Measurements from ENCODE around the gene PTPRN2. TPM values are rescaled to one million over a fixed set of nuclear protein-coding genes. Genes with fewer than 3 reads are reported as not detected.

Gene PTPRN2
- total RNA-seq, 1 donor from 2014 or later: 1.8 TPM

DNA sequence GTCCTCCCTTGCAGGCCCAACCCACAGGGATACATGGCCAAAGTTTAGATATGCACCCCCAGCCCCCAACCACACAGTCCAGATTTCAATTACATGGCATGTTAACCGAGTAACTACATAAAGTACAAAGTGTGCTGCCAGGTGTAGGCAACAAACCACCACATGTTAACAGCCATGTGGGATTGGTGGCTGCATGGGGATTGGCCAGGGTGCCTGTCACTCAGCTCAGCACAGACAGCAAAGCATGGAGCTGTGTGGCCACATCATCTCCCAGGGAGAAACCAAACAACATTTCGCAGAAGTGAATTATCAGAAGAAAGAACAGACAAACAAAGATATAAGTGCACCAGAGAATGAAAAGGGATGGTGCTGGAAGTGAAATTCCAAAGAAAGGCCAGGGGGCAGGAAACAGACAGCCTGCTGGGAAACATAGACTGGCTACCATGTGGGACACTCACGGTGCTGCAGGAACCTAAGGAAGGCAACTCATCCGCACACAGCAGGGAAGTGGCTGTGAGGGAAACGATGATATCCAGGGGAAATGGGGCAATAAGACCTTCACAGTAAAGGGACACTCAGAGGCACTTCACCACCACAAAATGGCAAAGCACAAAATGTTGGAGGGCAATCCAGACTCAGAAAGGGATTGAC lies 171.2 kb downstream of the PTPRN2 start:
- H3K4me1 Mint-ChIP-seq: no peaks in the 10 kb centered on the region
- H3K4me3 Mint-ChIP-seq: no peak overlapping the region
- no peak for TF ChIP-seq CTCF (IDR thresholded peaks at IDR 0.05)
- H3K36me3 Mint-ChIP-seq (ENCODE audit: low read depth): no peaks in the 10 kb centered on the region
- no peak for ATAC-seq (ENCODE audit: low read depth)
- no peaks in the 10 kb centered on the region for H3K27me3 Mint-ChIP-seq
- DNase-seq: no peak
- intact Hi-C loops (cut with micrococcal nuclease): no loop called here
- H3K27ac Mint-ChIP-seq: no peak overlapping the region
- ChIA-PET CTCF (no interaction called here), POLR2A (no interaction called here)
- H3K9me3 Mint-ChIP-seq: peaks cover 2% of the 10 kb centered on the region

DNA sequence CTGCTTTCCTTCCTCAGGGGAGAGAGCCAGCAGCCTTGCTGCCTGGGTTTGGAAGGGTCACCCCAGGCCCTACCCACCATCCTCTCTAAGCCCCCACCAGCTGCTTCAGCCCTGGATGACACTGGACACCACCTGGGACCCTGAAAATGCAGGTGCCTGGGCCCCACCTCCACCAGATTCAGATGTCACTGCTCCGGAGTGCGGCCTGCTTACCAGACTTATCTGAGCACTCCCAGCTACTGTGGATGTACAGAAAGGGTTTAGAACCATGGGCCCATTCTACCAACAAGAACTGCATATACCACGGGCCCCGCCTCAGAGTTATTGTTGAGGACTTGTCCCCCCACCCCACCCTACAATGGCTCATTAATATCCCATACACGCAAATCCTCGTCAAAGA lies 172.3 kb downstream of the PTPRN2 start:
- H3K36me3 Mint-ChIP-seq (ENCODE audit: low read depth): no peaks in the 10 kb centered on the region
- ChIA-PET POLR2A (no interaction called here), CTCF (no interaction called here)
- no peak overlapping the region for H3K27ac Mint-ChIP-seq
- no peaks in the 10 kb centered on the region for H3K4me1 Mint-ChIP-seq
- TF ChIP-seq CTCF (IDR thresholded peaks at IDR 0.05): no peak
- no peak overlapping the region for H3K4me3 Mint-ChIP-seq
- H3K9me3 Mint-ChIP-seq: peaks cover 2% of the 10 kb centered on the region
- ATAC-seq (ENCODE audit: low read depth) (no peak), DNase-seq (no peak)
- intact Hi-C loops (cut with micrococcal nuclease): no loop called here
- no peaks in the 10 kb centered on the region for H3K27me3 Mint-ChIP-seq

DNA sequence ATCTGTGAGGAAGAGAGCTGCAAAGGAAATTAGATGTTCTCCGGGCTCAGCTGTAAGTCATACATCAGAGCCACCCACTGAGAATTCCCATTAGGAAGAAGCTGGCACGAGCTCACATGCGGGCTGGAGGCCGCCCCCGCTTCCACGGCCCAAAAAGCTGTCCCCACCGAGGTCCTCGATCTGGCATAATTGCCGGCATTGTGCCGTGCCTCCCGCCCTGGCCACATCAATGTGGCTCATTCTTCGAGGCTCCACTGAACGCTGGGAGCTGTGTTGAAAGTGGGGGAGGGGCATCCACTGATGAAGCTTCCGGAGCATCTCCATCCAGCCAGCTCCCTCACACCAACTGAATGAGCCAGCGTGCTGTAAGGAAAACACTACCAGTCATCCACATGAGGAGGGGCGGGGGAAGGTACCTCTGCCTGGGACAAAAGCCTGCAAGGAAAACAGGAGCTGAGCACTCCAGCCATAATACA lies 173.1 kb downstream of the PTPRN2 start:
- peaks cover 2% of the 10 kb centered on the region for H3K9me3 Mint-ChIP-seq
- POLR2A ChIA-PET: no interaction called here
- intact Hi-C loops (cut with micrococcal nuclease): no loop called here
- ATAC-seq (ENCODE audit: low read depth): no peak
- H3K27ac Mint-ChIP-seq: no peak overlapping the region
- no peak overlapping the region for H3K4me3 Mint-ChIP-seq
- CTCF ChIA-PET: no interaction called here
- H3K27me3 Mint-ChIP-seq: no peaks in the 10 kb centered on the region
- no peaks in the 10 kb centered on the region for H3K36me3 Mint-ChIP-seq (ENCODE audit: low read depth)
- no peak for TF ChIP-seq CTCF (IDR thresholded peaks at IDR 0.05)
- no peak for DNase-seq
- no peaks in the 10 kb centered on the region for H3K4me1 Mint-ChIP-seq

GRCh38 chr7:158414002-158414401 lies 173.6 kb downstream of the PTPRN2 start:
- Mint-ChIP-seq H3K9me3 (peaks cover 2% of the 10 kb centered on the region), H3K27ac (no peak overlapping the region), H3K27me3 (no peaks in the 10 kb centered on the region), H3K4me3 (no peak overlapping the region), H3K36me3 (ENCODE audit: low read depth) (no peaks in the 10 kb centered on the region), H3K4me1 (no peaks in the 10 kb centered on the region)
- DNase-seq (no peak), ATAC-seq (ENCODE audit: low read depth) (no peak)
- ChIA-PET CTCF (no interaction called here), POLR2A (no interaction called here)
- intact Hi-C loops (cut with micrococcal nuclease): no loop called here
- no peak for TF ChIP-seq CTCF (IDR thresholded peaks at IDR 0.05)

DNA sequence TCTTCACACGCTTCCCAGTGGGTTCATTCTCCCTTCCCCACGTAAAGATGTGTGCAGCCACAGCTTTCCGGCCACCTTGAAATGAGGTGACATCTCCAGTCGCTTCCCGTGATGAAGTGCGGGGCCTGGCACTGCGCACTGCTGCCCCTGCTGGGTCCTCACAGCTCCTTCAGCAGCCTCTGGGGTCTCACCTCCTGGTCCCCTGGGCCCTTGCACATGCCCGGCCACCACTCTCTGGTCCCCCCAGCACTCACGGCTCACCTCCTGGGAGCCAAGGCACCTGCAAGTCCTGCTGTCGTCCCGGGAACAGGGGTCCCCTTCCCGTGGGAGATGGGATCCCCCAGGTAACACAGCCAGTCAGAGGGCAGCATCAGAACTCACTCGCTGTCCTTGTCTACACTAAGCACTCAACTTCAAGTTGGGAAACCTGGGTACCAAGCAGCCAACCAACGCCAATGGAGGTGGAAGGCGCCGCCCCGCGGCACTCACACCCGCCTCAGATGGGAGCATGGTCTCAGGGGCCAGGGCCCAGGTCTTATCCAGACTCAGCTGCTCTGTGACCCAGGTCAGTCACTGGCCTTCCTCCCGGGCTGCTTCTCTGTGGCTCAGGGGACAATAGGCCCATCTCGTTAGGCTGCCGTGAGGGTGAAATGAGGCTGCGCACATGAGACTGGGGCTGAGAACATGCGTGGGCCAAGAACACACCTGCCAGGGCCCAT lies 176.2 kb downstream of the PTPRN2 start:
- Mint-ChIP-seq H3K27ac (no peak overlapping the region), H3K4me3 (no peak overlapping the region), H3K27me3 (no peaks in the 10 kb centered on the region), H3K9me3 (no peaks in the 10 kb centered on the region), H3K4me1 (no peaks in the 10 kb centered on the region), H3K36me3 (ENCODE audit: low read depth) (no peaks in the 10 kb centered on the region)
- no peak for TF ChIP-seq CTCF (IDR thresholded peaks at IDR 0.05)
- no peak for DNase-seq
- ChIA-PET CTCF (no interaction called here), POLR2A (no interaction called here)
- no peak for ATAC-seq (ENCODE audit: low read depth)
- intact Hi-C loops (cut with micrococcal nuclease): no loop called here
